Neural progenitor cell (in vitro differentiated cells): ENCODE data around the gene KCNQ1.

ENCODE experiments used
- EZH2 ChIP-seq: fragments of 200-600 bp; sonication (generic); IDR thresholded peaks from 2 replicates; pipeline ENCODE4 v1.6.1; 2017; ENCODE audit warnings: antibody characterized with exemption, mild to moderate bottlenecking, moderate library complexity
- TF ChIP-seq, protein P1 (sequence below): fragments of 200-600 bp; sonication (generic); IDR thresholded peaks from 2 replicates; pipeline ENCODE4 v1.5.1; 2017; ENCODE audit warnings: antibody characterized with exemption, mild to moderate bottlenecking

GRCh38 chr11:2775083-2775625, 330.3 kb downstream of the KCNQ1 start:
- TF ChIP-seq, protein P1, sequence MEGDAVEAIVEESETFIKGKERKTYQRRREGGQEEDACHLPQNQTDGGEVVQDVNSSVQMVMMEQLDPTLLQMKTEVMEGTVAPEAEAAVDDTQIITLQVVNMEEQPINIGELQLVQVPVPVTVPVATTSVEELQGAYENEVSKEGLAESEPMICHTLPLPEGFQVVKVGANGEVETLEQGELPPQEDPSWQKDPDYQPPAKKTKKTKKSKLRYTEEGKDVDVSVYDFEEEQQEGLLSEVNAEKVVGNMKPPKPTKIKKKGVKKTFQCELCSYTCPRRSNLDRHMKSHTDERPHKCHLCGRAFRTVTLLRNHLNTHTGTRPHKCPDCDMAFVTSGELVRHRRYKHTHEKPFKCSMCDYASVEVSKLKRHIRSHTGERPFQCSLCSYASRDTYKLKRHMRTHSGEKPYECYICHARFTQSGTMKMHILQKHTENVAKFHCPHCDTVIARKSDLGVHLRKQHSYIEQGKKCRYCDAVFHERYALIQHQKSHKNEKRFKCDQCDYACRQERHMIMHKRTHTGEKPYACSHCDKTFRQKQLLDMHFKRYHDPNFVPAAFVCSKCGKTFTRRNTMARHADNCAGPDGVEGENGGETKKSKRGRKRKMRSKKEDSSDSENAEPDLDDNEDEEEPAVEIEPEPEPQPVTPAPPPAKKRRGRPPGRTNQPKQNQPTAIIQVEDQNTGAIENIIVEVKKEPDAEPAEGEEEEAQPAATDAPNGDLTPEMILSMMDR = no peak
- no peak for TF ChIP-seq EZH2
